ENCODE data around the gene NAP1L4.

DNA sequence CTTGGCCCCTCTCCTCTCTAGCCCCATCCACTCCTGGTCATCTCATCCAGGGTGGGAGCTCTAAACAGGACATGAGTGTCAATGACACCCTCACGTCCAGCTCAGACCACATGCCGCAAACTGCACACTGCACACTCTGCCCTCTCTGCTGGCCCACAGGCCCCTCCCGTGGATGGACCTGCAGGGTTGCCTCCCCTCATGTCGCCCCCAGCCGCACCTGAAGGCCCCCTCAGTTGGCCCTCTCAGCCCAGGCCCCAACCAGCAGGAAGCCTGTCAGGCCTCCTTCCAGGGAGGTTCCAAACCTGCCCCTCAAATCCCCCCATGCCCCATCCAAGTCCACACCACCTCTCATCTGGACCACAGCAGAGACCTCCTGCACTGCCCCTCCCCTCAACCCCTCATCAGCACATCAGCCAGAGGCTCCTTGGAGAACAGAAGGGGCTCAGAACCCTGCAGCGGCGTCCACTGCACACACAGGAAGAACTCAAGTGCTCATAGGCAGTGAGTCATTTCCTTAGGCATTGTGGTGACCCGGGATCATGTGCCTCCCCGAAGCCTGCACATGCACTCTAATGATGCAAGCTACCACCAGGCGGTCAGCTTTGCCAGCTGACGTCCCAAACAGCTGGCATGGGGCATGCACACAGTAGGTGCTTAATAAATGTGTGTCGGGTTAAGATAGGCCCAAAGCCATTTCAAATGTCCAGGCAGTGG, 93.6 kb downstream of the NAP1L4 start:
- TF ChIP-seq, protein P1, sequence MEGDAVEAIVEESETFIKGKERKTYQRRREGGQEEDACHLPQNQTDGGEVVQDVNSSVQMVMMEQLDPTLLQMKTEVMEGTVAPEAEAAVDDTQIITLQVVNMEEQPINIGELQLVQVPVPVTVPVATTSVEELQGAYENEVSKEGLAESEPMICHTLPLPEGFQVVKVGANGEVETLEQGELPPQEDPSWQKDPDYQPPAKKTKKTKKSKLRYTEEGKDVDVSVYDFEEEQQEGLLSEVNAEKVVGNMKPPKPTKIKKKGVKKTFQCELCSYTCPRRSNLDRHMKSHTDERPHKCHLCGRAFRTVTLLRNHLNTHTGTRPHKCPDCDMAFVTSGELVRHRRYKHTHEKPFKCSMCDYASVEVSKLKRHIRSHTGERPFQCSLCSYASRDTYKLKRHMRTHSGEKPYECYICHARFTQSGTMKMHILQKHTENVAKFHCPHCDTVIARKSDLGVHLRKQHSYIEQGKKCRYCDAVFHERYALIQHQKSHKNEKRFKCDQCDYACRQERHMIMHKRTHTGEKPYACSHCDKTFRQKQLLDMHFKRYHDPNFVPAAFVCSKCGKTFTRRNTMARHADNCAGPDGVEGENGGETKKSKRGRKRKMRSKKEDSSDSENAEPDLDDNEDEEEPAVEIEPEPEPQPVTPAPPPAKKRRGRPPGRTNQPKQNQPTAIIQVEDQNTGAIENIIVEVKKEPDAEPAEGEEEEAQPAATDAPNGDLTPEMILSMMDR (IDR thresholded peaks at IDR 0.05), result no peak
- TF ChIP-seq POLR2A (IDR thresholded peaks at IDR 0.05) (no peak), EP300 (IDR thresholded peaks at IDR 0.05) (no peak)
